Suprapubic skin (tissue), 4 donors: ENCODE data around the gene RASA3.

ENCODE experiments used
- CTCF ChIP-seq, 2 donors: fragments of 200-600 bp in 1 of 2; fragments of 450-650 bp in 1 of 2; sonication (generic) in 1 of 2; IDR thresholded peaks; one replicate each; pipeline ENCODE4 v1.5.1; 2016 to 2019; ENCODE audit warnings: antibody characterized with exemption in 2 of 2, mild to moderate bottlenecking in 1 of 2, moderate library complexity in 1 of 2
- EP300 ChIP-seq: sonication (generic); formaldehyde crosslinking; IDR thresholded peaks from one replicate; pipeline ENCODE4 v1.6.1; 2017; ENCODE audit warnings: antibody characterized with exemption
- POLR2A ChIP-seq, 2 donors: fragments of 450-650 bp; IDR thresholded peaks; one replicate each; pipeline ENCODE4 v1.6.1; 2017; ENCODE audit warnings: antibody characterized with exemption in 2 of 2, mild to moderate bottlenecking in 2 of 2, moderate library complexity in 2 of 2
- POLR2AphosphoS5 ChIP-seq, 3 donors: sonication (generic); formaldehyde crosslinking; IDR thresholded peaks; one replicate each; pipeline ENCODE4 v1.6.1; 2017; ENCODE audit warnings: antibody characterized with exemption in 3 of 3

GRCh38 chr13:114141261-114141996, 9.0 kb upstream of the RASA3 start:
- no peak for TF ChIP-seq CTCF (IDR thresholded peaks at IDR 0.05)
- no peak for TF ChIP-seq POLR2A (IDR thresholded peaks at IDR 0.05)
- no peak for TF ChIP-seq EP300
- TF ChIP-seq POLR2AphosphoS5 (IDR thresholded peaks at IDR 0.05): no peak
